OCI-LY1 (cell line): ENCODE data around the gene PRKCA.

Experiments used
- CTCF ChIP-seq: fragments of 200-600 bp; sonication (generic), shearing (Covaris generic); IDR thresholded peaks from 2 replicates; pipeline ENCODE4 v1.5.1; 2017; ENCODE audit warnings: mild to moderate bottlenecking, antibody characterized with exemption, low read length, moderate library complexity, mixed read lengths
- EZH2 ChIP-seq: fragments of 200-600 bp; sonication (generic), shearing (Covaris generic); IDR thresholded peaks from 2 replicates; pipeline ENCODE4 v1.8.0; 2017; ENCODE audit warnings: borderline replicate concordance, mixed run types, mild to moderate bottlenecking, antibody characterized with exemption, low read length, moderate library complexity, mixed read lengths

- TF ChIP-seq CTCF (no peak), EZH2 (no peak)
Observed at GRCh38 chr17:66627985-66628384, 325.6 kb downstream of the PRKCA start.
